Activated naive CD4-positive, alpha-beta T cell treated with anti-CD3 and anti-CD28 coated beads, Interleukin-2, amount 50 U/mL, for 16 hours (primary cell): ENCODE measurements around the gene GAMT.
"Not testable (repeated sequence)": the region's sequence is repeated elsewhere in the genome, so short reads cannot be mapped to it uniquely, and the experiment has no call there.

ENCODE experiments used
- DNase-seq: peaks from one replicate; pipeline ENCODE4 v3.0.0-alpha.2; 2020

GAMT gene

DNA sequence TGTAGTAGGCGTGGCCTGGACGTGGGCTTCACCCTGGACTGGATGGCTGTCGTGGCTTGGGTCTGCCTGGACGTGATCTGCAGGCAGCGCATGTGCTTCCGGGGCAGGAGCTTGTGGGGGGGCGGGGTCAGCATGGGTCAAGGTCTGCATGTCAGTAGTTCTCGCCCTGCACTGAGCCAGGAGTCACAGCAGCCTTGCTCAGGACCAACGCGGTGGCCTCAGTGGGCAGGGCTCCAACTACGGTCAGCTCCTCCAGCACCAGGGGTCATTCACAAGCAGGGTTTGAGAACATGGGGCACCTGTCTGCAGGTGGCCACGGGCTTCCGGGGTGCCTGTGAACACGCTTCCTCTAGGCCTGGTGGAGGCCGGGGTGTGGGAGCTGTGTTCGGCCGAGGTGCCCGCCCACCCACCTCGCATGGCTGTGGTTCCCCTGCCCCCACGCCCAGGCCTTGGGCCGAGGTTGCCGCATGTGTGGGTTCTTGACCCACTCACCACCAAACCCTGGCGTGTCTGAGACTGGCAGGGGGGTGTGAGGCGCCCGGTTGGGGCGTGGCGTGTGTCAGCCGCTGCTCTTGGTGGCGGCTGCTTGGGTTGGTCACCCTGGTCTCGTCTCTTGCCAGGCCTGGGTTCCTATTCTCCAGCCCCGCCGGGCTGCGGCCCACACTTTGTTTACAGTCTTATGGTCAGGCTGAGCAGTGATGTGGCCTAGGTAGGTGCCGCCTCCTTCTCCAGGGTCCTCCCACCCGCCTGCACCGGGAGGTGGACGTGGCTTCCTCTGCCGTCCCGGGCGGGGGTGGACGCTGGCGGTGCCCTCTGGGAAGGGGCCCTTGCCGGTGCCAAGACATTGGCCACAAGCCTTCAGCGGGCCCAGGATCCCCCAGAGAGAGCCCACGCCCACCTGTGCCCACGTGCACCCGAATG, 32.0 kb upstream of the GAMT start:
- DNase-seq, result no peak

DNA sequence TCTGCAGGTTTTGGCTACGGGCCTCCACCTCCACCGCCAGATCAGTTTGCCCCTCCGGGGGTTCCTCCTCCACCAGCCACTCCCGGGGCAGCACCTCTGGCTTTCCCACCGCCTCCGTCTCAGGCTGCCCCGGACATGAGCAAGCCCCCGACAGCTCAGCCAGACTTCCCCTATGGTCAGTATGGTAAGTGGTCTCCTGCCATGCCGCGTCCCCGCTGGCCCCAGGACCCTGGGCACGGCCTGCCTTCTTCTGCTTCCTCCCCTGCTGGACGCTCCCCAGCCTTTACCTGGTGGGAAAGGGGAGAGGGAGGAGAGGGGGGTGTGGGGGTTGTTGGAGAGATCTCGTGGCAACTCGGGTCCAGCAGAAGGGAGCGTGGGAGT, 31.2 kb upstream of the GAMT start:
- no peak for DNase-seq

DNA sequence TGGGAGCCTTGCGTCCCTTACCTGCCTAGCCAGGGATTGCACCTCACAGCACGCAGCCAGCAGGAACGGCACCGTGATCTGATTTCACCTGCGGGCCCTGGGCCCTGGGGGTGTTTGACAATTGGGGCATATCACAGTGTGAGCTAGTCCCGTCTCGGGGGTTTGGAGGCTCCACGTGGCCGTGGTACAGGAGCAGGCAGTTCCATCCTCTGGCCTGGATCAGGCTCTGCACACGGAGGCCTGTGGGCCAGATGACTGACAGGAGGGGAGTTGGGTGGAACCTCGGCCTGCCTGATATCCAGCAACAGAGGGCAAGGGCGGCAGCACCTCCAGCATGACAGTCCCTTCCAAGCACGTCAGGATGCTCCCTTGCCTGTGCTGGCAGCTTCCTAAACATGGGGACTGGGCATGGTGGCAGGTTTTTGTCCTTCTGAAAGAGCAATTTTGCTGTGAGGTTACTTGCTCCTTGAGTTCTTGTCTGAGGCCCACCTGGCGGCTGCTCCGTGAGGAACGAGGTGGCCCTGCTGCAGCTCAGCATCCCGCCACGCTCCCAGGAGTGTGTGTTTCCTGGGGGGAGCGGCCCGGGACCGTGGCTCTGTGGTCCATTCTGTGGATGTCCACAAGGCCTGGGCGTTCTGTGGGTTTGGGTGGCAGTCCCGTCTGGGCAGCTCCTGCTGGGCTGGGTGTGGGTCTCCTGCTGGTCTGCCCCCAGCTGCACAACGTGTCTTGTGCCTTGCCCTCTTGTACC, 30.6 kb upstream of the GAMT start:
- DNase-seq, result no peak

DNA sequence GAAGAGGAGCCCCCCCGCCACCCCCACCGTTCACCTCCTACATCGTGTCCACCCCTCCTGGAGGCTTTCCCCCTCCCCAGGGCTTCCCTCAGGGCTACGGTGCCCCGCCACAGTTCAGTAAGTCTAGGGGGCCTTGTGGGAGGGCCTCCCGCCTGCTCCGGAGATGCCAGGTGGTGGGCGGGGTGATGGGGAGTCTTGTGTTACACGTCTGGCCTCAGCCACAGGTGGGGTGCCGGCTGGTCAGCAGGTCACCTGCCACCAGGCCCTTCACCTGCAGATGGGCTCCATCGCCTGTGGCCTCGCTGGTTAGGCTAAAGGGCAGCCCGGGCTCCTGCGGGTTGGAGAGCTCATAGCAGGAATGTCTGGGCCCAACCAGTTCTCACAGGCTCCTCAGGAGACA, 28.9 kb upstream of the GAMT start:
- DNase-seq, result no peak

DNA sequence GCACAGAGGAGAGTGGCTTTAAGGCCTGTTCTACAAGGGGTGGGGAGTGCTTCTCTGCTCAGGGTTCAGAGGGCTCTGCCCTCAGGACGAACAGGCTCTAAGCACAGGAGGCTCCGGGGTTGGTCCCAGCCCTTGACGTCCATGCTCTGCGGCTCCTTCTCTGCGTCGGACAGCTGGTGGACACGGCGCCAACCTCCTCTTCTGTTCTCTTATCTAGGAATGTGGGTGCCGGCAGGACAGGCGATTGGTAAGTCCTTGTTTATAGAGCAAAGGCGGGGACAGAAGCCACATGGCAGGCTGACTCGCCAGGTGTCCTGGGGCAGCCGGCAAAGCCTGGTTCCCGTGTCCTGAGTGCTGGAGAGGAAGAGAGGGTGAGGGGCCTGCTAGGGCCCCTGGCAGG, 28.4 kb upstream of the GAMT start:
- no peak for DNase-seq

DNA sequence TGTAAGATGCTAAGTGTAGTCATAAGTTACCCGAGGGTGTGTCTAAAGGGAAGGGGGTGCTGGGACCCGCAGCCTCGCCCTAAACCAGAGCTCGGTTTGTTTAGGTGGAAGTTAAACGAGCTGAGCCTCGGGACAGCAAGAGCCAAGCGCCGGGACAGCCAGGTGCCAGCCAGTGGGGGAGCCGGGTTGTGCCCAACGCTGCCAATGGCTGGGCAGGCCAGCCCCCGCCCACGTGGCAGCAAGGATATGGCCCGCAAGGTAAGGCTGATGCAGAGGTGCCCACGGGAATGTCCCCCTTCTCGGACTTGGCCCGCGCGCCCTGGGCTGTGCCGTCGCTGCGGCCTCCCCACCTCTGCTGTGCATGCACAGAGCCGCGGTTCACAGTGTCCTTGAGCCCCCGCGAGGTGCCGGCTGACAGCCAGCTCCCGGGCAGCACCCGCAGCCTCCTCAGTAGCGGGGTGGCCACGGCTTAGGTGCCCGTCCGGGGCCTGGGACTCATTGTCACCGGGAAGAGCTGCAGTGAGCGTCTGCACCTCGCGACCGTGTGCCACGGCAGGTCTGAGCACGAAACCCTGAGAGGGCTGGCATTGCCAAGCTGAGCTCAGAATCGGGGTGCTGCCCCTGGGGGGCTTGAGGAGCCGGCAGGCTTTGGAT, 27.5 kb upstream of the GAMT start:
- no peak for DNase-seq

DNA sequence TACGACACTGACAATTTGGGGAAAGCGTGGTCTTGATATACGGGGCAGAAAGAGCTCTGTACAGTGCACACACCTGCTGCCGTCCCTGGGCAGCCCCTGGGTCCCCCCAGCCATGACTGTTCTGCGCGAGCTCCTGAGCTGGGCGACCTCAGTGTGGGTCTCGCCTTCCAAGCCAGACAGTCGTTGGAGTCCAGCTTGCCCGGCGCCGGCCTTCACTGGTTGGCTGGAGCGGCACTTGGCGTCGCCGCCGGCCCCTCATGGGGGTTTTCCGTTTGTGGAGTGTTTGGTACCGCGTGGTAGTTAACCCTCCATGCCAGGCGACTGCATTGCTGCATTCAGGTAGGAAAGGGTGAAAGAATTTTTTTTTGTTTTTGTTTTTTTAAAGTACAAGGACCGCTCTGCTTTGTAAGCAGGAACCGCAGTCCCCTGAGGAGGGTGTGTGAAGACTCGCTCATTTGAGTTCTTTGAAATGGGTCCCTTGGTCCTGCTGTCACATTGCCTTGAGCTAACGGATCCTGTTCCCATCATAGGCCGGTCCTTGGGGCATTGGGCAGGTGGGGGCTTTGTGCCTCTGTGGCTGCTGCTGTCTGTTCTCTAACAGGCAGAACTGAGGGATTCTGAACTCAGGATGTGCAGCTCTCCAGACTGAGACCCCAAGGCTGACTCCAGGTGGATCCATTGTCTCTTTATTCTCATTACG, 26.0 kb upstream of the GAMT start:
- DNase-seq, result no peak

DNA sequence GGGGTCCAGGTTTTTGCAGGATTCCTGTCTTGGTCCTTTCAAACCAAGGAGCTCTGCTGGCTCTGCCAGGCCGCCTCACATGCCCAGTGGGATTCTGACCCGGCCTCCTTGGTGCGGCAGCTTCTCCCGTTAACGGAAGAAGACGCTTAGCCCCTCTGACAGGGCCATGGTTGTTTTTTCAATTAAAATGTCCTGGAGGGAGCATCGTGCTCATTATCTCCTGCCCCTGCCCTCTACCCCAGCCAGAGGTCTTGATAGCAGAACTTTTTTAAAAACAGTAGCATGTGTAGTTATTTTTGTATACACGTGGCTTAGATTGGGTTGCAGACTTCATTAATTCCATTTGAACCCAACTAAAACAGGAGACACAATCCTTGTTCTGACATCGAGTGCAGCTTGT, 25.4 kb upstream of the GAMT start:
- no peak for DNase-seq

DNA sequence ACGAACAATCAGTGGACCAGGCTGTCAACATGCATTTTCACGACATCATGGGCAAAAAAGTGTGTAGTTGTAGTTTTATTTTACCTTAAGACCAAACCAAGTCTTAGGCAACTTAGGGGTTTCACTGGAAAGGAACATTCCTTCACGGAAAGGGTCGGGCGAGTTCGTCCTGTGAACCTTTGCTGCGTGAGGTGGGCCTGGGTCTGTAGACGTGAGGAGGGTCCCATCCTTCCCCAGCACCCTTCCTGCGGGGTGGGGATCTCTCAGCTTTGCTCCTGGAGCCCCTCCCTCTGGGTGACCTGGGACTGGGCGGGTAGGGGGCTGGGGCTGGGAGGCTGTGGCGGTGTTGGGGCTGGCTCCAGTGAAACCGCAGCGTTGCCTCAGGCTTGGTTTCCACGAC, 24.6 kb upstream of the GAMT start:
- DNase-seq, result no peak

DNA sequence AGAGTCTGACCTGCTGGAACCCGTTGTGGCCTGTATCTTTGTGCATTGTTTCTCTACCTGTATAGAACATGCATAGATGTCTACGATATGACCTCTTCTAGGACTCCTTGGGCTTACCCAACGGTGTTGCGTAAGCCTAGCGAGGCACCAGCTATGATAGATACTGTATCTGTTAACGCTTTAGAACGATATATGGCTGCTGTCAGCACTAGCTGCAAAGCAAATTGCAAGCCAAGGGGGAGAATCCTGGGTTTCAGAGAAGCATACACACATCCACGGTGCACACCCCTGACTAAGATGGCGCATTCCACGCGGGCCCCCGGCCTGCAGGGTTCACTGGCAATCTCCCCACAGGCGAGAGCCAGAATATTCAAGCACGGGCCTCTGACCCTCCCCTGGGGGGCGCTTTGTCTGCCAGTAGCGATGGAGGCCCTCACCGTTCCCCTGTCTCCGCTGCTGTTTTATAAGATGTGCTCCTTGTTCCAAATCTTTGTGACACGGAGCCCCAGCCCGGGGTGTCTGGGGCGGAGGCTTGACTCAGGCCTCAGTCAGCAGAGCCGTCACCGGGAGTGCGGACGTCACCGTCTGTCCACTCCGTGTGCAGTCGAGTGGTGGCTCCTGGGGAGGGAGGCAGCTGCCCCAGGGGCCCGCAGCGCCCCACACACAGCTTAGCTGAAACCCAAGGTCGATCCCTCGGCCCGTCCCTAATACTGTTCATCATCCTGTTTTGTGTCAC, 23.9 kb upstream of the GAMT start:
- DNase-seq, result no peak

DNA sequence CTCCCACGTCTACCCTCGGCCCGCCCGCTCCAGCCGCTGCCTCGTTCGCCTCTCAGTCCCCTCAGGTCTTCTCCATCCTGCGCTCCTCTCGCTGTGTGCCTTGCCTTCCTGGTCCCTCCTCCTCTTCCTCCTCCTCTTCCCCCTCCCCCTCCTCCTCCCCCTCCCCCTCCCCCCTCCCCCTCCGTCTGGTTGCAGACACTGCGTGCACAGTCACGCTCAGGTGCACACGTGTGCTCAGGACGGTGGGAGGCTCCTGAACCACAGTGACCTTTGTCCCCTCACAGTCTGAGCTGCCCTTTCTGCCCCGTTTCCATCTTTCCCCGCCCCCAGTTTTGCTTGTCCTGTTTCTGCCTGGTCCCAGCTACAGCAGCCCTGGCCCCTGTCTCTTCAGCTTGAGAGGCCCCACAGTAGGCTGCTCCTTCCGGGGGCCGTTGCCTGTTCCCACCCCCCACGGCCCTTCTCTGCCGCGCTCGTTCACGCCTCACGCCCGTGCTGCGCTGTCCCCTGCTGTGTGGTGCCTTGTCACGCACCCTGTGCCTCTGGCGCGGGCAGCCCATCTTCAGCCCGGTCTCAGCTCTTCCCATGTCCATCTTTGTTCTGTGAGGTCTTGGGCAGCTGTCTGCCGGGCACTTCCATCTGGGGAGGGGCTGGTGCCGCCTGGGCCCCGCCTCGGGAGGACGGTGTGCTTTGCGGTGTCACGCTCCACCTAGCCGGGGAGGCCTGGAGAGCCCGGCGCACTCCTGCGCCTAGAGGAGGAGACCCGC, 23.0 kb upstream of the GAMT start:
- no peak for DNase-seq

DNA sequence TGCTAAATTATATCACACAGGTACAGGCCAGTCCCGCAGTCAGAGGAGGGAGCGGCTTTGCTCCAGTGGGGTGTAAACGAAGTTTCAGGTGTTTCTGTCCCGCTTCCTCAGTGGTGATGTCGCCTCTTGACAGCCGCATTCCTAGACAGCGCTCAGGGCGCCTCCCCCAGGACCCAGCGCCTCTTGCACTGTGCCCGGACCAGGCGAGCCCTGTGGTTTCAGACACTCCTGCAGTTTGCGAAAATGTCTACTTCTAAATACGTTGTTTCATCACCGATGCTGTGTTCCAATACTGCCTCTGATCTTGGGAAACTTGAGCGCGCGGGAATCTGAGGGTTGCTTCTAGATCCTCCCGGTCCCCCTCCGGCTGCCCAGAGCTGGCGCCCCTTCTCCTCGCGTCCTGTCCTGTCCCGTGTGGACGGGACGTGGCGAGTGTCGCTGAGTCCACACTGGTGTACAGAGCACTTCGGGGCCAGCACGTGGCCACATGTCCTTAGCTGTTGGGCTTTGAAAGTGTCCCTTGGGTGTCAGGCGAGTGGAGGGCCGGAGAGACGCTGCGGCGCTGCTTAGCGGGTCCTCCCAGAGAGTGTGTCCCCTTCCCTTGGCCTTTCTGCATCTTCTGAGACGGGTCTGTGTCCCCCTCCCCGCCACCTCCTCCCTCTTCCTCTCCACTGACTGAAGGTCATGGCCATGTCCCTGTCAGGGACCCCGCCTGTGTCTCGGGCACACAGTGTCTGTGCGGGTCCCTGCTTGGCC, 22.3 kb upstream of the GAMT start:
- no peak for DNase-seq

DNA sequence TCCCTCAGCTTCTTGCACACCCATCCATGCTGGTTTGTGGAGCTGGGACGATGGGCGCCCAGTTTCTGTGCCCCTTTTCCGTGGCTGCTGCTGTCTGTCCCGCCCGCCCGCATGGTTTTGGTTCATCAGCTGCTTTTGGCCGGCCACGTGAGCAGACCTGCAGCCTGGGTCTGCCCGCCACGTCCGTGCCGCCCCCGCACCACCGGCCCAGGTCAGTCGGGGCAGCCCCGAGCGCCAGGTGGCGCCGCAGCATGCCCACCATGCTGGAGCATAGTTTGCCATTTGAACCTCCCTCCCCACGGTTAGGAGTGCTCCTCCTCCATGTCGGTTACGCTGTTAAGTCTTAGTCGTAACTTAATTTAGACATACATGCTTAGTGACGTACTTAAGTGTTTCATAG, 21.6 kb upstream of the GAMT start:
- DNase-seq, result no peak

DNA sequence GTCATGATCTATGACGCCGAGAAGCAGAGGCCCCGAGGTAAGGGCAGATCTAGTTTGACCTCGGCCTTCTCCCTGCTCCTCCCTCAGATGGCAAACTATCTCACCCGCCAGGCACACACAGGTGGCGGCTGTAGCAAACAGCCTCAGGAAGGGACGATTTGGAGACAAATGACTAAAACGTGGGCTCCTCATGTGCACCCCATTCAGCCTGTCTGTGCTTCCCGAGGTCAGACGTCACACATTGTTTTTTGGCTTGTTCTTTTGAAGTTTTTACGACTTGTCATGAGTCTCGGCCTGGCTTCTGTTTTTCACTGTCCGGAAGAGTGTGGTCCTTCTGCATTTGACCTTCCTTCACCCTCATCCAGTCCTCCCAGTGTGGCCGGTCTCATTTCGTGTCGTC, 21.0 kb upstream of the GAMT start:
- no peak for DNase-seq

DNA sequence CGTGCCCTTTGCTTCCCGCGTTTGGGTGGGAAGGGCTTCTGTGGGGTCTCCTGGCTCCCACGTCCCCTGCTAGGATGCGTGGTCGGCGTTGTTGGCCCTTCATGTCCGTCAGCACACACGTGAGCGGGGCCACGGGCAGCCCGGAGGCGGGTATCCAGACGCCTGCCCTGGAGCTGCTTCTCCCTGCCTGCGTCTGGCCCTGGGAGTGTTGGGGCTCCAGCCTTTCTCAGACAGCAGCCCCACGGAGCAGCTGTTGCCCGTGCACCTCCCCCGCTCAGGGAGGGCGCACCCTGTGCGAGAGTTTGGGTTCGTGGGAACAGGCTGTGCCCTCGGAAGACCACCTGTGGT, 20.6 kb upstream of the GAMT start:
- DNase-seq, result no peak

DNA sequence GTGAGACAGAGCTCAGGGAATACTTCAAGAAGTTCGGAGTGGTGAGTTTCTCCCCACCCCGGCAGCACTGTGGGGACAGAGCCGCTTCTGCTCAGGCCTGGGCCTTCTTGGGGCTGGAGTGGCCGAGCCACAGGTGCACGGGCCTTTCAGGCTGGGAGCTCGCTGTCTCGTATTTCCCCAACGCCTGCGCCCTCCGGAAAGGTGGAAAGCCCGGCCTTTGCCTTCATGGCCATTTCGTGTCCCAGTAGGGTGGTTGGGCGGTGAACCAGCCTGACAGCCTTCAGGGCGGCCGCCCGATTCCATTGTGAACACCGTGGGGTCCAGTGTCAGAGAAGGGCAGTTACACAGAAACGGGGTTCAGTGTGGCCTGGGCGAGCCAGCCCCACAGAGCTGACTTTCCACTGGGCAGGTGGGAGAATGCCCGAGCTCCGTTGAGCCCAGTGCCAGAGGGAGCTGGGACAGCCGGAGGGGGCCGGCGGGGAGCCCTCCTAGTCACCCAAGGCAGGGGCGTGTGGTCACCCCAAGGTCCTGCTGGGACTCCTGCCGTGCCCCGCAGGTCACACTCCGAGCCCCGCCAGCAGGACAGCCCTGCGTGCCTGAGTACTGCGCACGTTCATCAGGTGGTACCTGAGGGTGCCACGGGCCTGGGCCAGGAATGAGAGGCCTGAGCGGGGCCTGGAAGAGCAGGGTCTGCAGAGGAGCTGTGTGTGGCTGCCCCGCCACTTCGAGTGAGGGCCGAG, 20.0 kb upstream of the GAMT start:
- DNase-seq, result no peak

DNA sequence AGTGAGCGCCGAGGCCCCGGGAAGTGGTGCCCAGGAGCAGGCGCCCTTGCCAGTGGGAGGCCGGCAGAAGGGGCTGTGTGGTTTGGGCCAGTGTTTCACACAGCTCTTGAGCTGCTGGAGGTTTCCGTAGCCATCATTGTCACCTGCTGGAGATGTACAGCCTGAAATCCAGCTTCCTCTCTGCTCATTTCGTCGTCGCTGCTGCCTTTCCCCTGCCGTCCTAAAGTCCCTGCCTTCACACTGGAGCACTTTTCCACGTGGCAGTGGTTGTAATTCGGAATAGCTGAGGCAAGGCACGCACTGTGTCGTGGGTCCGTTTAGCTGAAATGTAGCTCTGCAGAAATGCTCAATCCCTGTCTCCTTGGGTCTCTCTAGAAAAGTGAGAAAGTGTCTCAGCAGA, 19.2 kb upstream of the GAMT start:
- DNase-seq, result no peak

DNA sequence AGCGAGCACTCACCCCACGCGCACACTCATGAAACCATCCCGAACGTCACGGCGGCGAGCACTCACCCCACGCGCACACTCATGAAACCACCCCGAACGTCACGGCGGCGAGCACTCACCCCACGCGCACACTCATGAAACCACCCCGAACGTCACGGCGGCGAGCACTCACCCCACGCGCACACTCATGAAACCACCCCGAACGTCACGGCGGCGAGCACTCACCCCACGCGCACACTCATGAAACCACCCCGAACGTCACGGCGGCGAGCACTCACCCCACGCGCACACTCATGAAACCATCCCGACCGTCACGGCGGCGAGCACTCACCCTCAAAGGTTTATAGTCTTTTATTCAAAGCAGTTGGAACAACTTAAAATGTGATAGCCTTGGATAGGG, 18.7 kb upstream of the GAMT start:
- DNase-seq, result not testable (repeated sequence)

DNA sequence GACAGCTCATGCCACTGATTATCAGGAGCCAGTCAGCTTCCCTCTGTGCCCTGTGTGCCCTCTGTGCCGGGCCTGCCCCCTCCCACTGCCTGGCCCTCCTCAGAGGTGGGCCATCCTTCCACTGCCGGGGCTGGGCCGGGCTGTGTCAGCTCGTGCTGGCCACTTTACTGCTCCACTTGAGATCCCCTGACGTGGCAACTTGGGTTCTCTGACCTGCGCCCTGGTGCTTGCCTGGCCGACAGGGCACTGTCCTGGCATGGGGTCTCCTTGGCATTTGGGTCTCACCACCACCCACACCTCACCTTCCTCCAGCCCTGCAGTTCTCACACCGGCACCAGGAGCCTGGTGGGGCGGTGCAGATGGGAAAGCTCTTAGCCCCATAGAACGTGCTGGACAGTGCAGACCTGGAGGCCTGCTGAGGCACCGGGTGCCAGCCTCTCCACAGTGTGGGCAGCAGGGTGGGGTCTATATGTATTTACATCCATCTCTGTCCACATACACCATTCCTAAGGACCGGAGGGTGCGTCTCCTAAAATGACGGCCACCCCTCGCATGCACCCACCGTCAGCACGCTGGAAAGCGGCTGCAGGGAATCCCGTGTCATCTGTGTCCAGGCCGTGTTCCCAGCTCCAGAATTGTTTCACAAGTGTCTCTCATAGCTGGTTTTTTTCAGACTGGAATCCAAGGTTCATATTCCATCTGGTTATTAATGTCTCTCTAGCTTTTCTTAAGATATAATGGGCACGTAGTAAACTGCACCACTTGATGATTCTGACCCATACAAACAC, 17.8 kb upstream of the GAMT start:
- DNase-seq, result no peak

DNA sequence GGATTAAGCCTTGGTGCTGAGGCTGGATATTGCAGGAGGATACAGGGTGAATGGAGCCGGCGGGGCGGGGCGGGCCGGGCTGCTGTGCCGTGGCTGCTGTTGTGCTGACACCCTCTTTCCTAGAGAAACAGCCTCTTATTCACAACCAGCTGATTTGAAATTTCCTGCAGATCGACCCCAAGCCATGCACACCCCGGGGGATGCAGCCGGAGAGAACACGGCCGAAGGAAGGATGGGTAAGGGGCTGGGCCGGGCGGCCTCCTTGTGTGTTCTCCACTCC, 17.1 kb upstream of the GAMT start:
- no peak for DNase-seq
